DMS114 treated with DMSO at 0.1 percent for 48 hours (cell line): Measurements from ENCODE around the gene SLC16A1.
"Not testable (repeated sequence)": the region's sequence is repeated elsewhere in the genome, so short reads cannot be mapped to it uniquely, and the experiment has no call there.

Source experiments
- DNase-seq: peaks from one replicate; lab custom pipeline; 2025; ENCODE audit not compliant: unreplicated experiment; lab: John Stamatoyannopoulos, UW

SLC16A1 gene

GRCh38 chr1:112888630-112889029, 67.4 kb downstream of the SLC16A1 start:
- DNase-seq: no peak

DNA sequence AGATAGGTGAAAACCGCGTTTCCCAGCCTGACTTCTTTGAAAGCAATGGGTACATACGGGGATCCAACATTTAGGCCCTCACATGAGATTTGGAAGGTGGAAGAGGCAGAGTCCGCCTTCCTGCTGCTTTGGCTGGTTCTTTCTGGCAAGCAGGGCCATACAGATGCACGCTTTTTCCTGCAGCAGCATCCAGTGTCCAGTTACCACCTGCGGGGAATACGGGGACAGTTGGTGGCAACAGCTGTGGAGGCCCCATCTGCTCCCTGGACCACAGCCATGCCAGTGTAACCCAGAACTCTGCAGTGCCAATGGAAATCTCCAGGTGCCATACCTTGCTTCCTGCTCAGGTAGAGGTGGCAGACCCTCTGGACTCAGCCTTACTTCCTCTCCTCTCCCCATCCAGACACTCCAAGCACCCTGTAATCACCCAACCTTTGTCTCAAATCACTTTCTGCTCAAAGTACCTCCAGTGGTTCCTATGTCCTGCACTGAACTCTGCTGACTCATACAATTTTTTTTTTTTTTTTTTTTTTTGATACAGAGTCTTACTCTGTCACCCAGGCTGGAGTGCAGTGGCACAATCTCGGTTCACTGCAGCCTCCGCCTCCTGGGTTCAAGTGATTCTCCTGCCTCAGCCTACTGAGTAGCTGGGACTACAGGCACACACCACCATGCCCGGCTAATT, 68.3 kb downstream of the SLC16A1 start:
- no peak for DNase-seq

DNA sequence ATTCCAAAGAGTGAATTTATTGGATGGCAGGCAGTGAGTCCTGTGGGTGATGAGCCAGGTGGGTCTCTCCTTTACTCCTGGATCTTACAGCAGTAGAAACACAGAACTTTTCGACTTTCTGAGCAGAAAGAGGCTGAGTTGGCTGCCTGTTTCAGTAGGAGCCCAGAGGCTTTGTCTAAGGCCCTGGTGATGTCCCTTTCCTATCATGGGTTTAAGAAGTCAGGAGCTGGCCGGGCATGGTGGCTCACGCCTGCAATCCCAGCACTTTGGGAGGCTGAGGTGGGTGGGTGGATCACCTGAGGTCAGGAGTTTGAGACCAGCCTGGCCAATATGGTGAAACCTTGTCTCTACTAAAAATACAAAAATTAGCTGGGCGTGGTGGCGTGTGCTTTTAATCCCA, 71.0 kb downstream of the SLC16A1 start:
- DNase-seq: not testable (repeated sequence)

- no peak for DNase-seq
These were observed 73.7 kb downstream of the SLC16A1 start for GRCh38 chr1:112882271-112882744.

DNA sequence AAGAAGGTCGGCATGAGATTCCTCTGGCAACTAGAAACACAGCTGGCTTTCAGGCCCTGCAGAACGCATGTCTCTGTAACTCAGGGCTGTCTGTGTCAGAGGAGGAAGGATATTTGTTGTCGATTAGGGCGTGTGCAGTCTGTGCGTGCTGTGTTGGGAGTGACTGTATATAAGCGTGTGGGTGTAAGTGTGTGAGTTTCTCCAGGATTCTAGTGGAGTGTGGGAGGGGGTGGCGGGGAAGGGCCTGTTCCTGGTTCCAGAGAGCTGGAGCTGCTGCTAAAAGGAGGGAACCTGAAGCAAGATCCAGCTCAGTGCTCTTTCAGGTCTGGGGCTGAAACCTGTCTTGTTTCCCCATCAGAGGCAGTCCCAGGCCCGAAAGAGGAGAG, 74.3 kb downstream of the SLC16A1 start:
- no peak for DNase-seq

DNA sequence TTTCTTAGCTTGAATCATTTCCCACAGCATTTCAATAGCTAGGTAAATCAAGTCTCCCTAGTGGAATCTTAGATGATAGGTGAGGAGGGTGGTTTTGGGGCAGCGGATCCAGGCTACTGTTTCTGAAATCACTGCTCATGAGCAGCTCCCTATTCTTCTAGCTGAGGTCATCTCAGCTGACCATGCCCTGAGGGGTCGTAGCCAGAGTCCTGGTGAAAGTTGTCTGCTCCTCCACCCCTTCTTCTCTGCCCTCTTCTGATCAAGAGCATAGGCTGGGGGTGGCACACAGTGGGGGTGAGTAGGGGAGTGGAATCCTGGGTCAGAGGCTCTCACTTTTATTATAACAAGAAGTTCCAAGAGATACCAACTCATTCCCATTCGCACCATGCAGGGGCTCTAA, 76.2 kb downstream of the SLC16A1 start:
- no peak for DNase-seq

GRCh38 chr1:112878321-112878720, 77.7 kb downstream of the SLC16A1 start:
- no peak for DNase-seq

- DNase-seq: no peak
These were observed 78.2 kb downstream of the SLC16A1 start for GRCh38 chr1:112877750-112878149.

DNA sequence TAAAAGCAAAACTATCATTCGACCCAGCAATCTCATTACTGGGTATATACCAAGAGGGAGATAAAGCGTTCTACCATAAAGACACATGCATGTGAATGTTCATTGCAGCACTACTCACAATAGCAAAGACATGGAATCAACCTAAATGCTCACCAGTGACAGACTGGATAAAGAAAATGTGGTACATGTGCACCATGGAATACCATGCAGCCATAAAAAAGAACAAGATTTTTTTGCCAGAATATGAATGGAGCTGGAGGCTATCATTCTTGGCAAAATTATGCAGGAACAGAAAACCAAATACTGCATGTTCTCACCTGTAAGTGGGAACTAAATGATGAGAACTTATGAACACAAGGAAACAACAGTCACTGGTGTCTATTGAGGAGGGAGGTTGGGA, 79.7 kb downstream of the SLC16A1 start:
- DNase-seq: no peak

DNA sequence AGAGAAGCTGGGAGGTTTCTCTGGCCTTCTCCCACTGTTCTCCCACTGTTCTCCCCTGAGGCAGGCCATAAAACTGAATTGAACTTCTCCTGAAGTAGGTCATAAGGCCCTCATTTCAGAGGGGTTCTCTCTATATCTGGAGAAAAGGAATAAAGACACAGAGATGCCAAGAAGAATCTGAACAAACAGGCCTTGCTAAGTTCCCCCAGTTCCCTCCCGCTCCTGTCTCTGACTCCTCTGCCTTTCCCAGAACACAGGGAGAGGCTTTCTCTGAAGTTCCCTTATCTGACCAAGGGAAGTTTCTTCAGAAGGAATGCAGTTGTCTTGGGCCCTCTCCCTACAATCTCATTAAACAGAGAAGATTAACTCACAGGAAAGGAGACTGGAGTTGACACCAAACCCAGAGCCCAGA, 83.4 kb downstream of the SLC16A1 start:
- DNase-seq: no peak

DNA sequence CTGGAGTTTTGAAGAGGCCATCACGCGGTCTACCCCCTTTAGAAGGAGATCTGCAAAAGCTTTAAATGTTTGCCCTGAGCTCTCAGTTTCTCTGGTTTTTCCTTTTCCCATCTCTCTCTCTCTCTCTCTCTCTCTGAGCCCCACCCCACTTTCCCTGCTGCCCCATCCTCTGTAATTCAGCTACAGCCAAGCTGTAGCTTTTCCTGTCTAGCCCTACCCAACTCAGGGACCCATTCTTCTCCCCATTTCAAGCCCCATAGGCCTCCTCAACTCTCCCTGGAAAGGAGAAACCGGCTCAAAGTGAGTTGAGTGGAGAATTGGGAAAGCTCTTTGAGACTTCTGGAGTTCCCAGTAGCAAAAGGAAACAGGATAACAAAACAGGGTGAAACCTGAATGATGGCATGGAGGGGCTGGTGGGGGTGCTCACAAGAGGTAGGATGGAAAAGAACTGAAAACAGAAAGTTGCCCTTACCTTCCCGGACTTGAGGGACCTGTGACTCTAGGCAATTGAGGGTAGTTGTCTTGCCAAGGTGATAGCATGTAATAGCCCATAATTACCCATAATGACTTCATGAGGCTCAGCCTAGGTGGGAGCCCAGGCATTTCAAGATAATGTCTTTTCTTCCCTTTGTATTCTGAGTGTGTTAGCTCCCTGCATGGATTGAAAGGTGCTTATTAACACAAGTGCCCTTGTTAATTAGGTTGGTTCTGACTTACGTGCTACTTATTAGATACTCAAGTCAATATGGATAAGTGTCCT, 84.9 kb downstream of the SLC16A1 start:
- no peak for DNase-seq

- no peak for DNase-seq
These were observed 86.1 kb downstream of the SLC16A1 start for GRCh38 chr1:112869895-112870294.

GRCh38 chr1:112868191-112868590, 87.8 kb downstream of the SLC16A1 start:
- no peak for DNase-seq

DNA sequence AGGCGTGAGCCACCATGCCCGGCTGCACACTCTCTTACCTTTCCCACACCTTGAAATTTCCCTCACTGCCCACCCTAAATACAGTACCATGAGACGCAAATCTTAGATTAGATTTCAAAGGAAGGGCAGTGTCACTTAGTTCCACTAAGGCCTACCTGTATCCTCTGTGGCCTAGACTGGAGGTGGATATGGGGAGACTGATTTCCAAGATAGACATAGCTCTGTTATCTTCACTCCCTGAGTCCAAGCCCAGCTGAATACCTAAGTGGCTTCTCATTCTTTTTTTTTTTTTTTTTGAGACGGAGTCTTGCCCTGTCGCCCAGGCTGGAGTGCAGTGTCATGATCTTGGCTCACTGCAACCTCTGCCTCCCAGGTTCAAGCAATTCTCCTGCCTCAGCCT, 89.0 kb downstream of the SLC16A1 start:
- no peak for DNase-seq

GRCh38 chr1:112866151-112866550, 89.8 kb downstream of the SLC16A1 start:
- no peak for DNase-seq

DNA sequence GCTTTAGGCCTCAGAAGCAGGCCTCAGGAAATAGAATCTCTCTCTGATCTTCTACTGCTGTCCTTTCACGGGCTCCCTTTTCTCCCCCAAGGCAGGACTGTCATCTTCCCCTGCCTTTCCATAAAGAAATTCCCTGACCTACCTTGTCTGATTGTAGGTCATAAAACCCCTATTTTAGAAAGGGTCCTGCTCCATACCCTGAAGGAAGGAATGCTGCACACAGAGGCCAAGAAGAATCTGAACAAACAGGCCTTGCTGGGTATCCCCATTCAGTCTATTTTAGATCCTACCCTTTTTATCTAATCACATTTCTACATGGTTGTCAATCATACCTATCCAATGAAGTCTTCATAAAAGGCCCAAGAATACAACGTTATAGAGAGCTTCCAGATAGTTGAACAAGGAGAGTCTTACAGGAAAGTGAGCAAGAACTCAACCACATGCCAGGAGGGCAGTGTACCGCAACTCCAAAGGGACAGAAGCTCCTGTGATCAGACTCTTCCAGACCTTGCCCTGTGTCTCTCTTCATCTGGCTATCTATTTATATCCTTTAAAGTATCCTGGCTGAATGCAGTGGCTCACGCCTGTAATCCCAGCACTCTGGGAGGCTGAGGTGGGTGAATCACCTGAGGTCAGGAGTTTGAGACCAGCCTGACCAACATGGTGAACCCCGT, 93.1 kb downstream of the SLC16A1 start:
- DNase-seq: no peak
